Measurements from ENCODE around the gene SLC25A39. TPM values are rescaled to one million over a fixed set of nuclear protein-coding genes. Genes with fewer than 3 reads are reported as not detected.

SLC25A39 gene
- total and polyA plus RNA-seq, 9 of the 15 experiments (the other 6 are each of a cell fraction or from before 2014, with no cell fraction given), result 4.8 to 267 (median 140) TPM

GRCh38 chr17:44310609-44311376 is 13.8 kb downstream of the SLC25A39 start:
- BruUV-seq (replicated peaks), result no TSS peak
- CTCF ChIA-PET (ENCODE audit: low intra/inter-chr PET ratio), result no interaction called here
- H3K79me2 ChIP-seq (ENCODE audit: control insufficient read depth, insufficient read depth, low read length), result no peaks in the 10 kb centered on the region
- peak overlapping the region in 1 of 2 experiments; percentile 40; a peak in 1 of 4 replicates for H3K9ac ChIP-seq (ENCODE audit: insufficient read depth in 1 of 2, low read depth in 2 of 2, low read length in 2 of 2)
- H3K4me3 ChIP-seq, result no peak overlapping the region
- H4K20me1 ChIP-seq (replicated peaks; ENCODE audit: control insufficient read depth, insufficient read depth, low read length), result no peaks in the 10 kb centered on the region; the same call in 1 of the 2 replicates
- H3K9me1 ChIP-seq (ENCODE audit: control insufficient read depth, insufficient read depth, low read length), result peaks cover 3% of the 10 kb centered on the region
- POLR2A ChIA-PET, result interaction anchor here (0.8 to 1.3 kb wide), 3 partner anchors 9 to 131 kb away, joined by 3 to 6 read pairs (median 5); no protein-coding TSS in a partner anchor
- ATAC-seq (no peak), DNase-seq (ENCODE audit: extremely low read depth in 1 of 4, low spot score in 3 of 4) (no peak), FAIRE-seq (no peak)
- peaks cover 10 to 52% of the 10 kb centered on the region in 2 experiments; a peak in 4 of 5 replicates for H3K27me3 ChIP-seq (ENCODE audit: control insufficient read depth in 2 of 2, insufficient read depth in 2 of 2, low read length in 2 of 2)
- TF ChIP-seq ZNF551 (CRISPR knock-in tag; IDR thresholded peaks at IDR 0.05) (no peak), RFX1 (IDR thresholded peaks at IDR 0.05) (peak; percentile 69)
- in situ Hi-C loops (cut with MboI), result no loop called here
- H3K27ac ChIP-seq (ENCODE audit: extremely low read depth, low read depth, low read length), result no peak overlapping the region
- H3K9me3 ChIP-seq (replicated peaks; ENCODE audit: control insufficient read depth, insufficient read depth, low read depth, low read length), result no peaks in the 10 kb centered on the region
- H3K4me1 ChIP-seq (replicated peaks in 1 of 2; ENCODE audit: control insufficient read depth in 2 of 2, insufficient read depth in 2 of 2, low read length in 2 of 2), result peaks cover 0 to 40% of the 10 kb centered on the region in 2 experiments; a peak in 4 of 5 replicates
- no peak overlapping the region for H2AFZ ChIP-seq (ENCODE audit: low read depth, low read length)
- H3K36me3 ChIP-seq (ENCODE audit: control insufficient read depth, insufficient read depth, low read length), result no peaks in the 10 kb centered on the region
- intact Hi-C loops (cut with micrococcal nuclease), result no loop called here
- no peak overlapping the region for H3K4me2 ChIP-seq (ENCODE audit: insufficient read depth, low read length)
- WGBS (ENCODE audit: insufficient coverage, low coverage, missing lambda C conversion rate), result 9% methylated on average over 10 of the region's 10 CpGs

DNA sequence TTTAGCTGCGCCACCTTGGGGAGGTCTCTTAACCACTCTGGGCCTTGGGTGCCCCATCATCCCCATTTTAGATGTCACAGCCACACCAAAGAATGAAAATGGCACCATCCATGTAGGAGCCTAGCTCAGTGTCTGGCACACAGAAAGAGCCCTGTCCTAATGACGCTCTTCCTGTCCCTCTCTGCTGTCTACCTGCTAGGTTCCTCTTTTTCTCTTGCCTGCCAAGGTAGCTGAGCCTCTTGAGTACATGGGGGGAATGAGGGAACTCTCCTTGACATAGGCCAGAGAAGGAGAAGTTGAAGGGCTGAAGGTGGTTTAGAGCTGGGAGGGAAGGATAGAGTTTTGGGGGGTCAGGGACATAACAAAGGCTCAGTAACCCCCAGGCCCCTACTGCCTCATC is 14.4 kb downstream of the SLC25A39 start:
- intact Hi-C loops (cut with micrococcal nuclease) (no loop called here), in situ Hi-C loops (cut with MboI) (no loop called here)
- no peaks in the 10 kb centered on the region for H3K9me1 ChIP-seq (ENCODE audit: control insufficient read depth, insufficient read depth, low read length)
- H3K9ac ChIP-seq (ENCODE audit: insufficient read depth in 1 of 2, low read depth in 2 of 2, low read length in 2 of 2), result no peak overlapping the region
- CTCF ChIA-PET (ENCODE audit: low intra/inter-chr PET ratio), result no interaction called here
- ATAC-seq (no peak), DNase-seq (ENCODE audit: extremely low read depth in 1 of 4, low spot score in 3 of 4) (no peak), FAIRE-seq (no peak)
- no peaks in the 10 kb centered on the region for H3K36me3 ChIP-seq (ENCODE audit: control insufficient read depth, insufficient read depth, low read length)
- H2AFZ ChIP-seq (ENCODE audit: low read depth, low read length), result no peak overlapping the region
- H3K4me2 ChIP-seq (ENCODE audit: insufficient read depth, low read length), result no peak overlapping the region
- H3K9me3 ChIP-seq (replicated peaks; ENCODE audit: control insufficient read depth, insufficient read depth, low read depth, low read length), result no peaks in the 10 kb centered on the region
- no TSS peak for BruUV-seq (replicated peaks)
- H3K27ac ChIP-seq (ENCODE audit: extremely low read depth, low read depth, low read length), result no peak overlapping the region
- H3K4me3 ChIP-seq, result no peak overlapping the region
- 9% methylated on average over 2 of the region's 2 CpGs for WGBS (ENCODE audit: insufficient coverage, low coverage, missing lambda C conversion rate)
- peaks cover 0 to 34% of the 10 kb centered on the region in 2 experiments; a peak in 4 of 5 replicates for H3K4me1 ChIP-seq (replicated peaks in 1 of 2; ENCODE audit: control insufficient read depth in 2 of 2, insufficient read depth in 2 of 2, low read length in 2 of 2)
- POLR2A ChIA-PET, result interaction anchor here (1.2 to 1.3 kb wide), 2 partner anchors 10 to 12 kb away, joined by 5 to 6 read pairs; no protein-coding TSS in a partner anchor
- H3K79me2 ChIP-seq (ENCODE audit: control insufficient read depth, insufficient read depth, low read length), result no peaks in the 10 kb centered on the region
- H4K20me1 ChIP-seq (replicated peaks; ENCODE audit: control insufficient read depth, insufficient read depth, low read length), result no peaks in the 10 kb centered on the region; the same call in 1 of the 2 replicates
- peaks cover 10 to 53% of the 10 kb centered on the region in 2 experiments; a peak in 4 of 5 replicates for H3K27me3 ChIP-seq (ENCODE audit: control insufficient read depth in 2 of 2, insufficient read depth in 2 of 2, low read length in 2 of 2)
- no peak for TF ChIP-seq SNIP1 (IDR thresholded peaks at IDR 0.05; ENCODE audit: low read depth)
- TF ChIP-seq ZNF436 (CRISPR knock-in tag; IDR thresholded peaks at IDR 0.05), result no peak
- no peak for TF ChIP-seq FOXK1 (CRISPR knock-in tag; IDR thresholded peaks at IDR 0.05; ENCODE audit: borderline replicate concordance)
- no peak for TF ChIP-seq ERF (CRISPR knock-in tag; IDR thresholded peaks at IDR 0.05)
- no peak for TF ChIP-seq ZNF354B (CRISPR knock-in tag; IDR thresholded peaks at IDR 0.05)
- no peak for TF ChIP-seq KHSRP (IDR thresholded peaks at IDR 0.05)
- TF ChIP-seq, protein P1, sequence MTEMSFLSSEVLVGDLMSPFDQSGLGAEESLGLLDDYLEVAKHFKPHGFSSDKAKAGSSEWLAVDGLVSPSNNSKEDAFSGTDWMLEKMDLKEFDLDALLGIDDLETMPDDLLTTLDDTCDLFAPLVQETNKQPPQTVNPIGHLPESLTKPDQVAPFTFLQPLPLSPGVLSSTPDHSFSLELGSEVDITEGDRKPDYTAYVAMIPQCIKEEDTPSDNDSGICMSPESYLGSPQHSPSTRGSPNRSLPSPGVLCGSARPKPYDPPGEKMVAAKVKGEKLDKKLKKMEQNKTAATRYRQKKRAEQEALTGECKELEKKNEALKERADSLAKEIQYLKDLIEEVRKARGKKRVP (CRISPR knock-in tag; IDR thresholded peaks at IDR 0.05), result no peak
- no peak for TF ChIP-seq ARID1B (IDR thresholded peaks at IDR 0.05)
- TF ChIP-seq CBFB (CRISPR knock-in tag; IDR thresholded peaks at IDR 0.05), result no peak
- no peak for TF ChIP-seq TARDBP (IDR thresholded peaks at IDR 0.05)
- TF ChIP-seq RAD21 (CRISPR knock-in tag; conservative IDR thresholded peaks at IDR 0.05 in 1 of 2, IDR thresholded peaks at IDR 0.05 in 1 of 2), result no peak
- no peak for TF ChIP-seq NCOR1 (IDR thresholded peaks at IDR 0.05)
- no peak for TF ChIP-seq NEUROD1 (IDR thresholded peaks at IDR 0.05; ENCODE audit: borderline replicate concordance, low read depth, low read length, partially characterized antibody)
